GDM1 (cell line): ENCODE measurements around the gene UBR1.
"Not testable (repeated sequence)": the region's sequence is repeated elsewhere in the genome, so short reads cannot be mapped to it uniquely, and the experiment has no call there.

Experiments
- DNase-seq: peaks from one replicate; lab custom pipeline; 2025; lab: John Stamatoyannopoulos, UW

The UBR1 gene

DNA sequence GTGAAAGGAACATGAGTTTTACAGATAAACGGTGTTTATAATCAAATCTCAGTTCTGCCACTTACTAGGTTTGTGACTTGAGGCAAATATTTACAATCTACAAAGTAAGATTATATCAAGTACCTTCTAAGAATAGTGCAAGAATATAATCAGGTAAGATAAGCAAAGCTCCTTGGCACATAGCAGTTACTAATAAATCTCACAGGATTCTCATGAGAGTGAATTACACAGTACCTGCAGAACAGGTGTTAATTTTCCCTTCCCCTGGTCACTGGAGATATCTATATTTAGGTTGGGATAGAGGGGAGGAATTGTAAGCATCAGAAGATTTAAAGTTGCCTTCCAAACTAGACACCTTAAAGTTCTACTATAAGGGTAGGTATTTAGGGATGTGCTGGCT lies 53.0 kb downstream of the UBR1 start:
- DNase-seq: no peak

DNA sequence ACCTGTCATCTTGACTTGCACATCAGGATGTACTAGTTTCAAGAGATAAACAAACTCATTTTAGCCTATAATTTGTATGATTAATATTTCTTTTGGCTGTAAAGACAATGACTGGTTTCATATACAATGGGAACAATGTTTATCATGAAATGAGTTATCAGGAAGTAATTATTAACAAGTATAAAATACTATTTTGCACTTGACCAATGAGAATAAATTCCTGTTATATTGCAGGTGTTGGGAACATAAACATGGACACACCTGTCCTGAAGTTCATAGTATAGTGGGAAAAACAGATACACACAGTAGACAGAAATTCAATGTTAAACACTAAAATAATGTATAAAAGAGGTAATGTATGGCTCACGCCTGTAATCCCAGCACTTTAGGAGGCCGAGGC lies 56.9 kb downstream of the UBR1 start:
- DNase-seq: no peak

DNA sequence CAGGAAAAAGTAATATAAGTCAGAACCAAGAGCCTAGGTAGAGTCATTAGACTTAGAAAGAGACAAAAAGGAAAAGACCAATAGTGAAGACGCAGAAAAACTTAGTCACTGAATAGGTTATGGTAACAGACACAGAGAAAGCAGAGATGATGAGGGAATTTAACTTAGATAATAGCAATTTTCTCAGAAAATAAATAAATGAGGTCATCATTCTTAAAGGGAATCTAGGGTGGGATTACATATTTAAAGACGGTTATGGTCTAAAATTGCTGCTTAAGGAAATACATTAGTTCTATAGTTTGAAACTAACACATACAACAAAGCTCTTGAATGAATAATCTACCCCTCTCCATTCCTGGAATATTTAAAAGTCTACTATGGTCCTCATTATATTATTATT lies 59.4 kb downstream of the UBR1 start:
- no peak for DNase-seq

DNA sequence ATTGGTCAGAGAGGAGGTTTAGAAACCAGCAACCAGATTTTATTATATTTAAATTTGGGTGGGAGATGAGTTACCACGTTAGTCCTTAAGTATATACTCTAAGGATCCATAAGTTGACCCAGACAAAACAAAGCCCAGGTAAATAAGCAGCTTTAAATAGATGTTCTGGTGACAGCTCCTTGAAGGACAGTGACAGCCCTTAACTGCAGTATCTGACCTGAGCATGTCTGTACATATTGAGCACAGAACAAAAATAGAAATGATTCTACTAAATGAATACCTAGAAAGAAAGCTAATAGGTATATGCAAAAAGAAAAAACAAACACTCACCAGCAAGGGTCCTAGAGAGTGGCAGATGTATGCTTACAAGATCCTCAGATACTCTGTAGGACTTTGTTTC lies 63.0 kb downstream of the UBR1 start:
- no peak for DNase-seq

DNA sequence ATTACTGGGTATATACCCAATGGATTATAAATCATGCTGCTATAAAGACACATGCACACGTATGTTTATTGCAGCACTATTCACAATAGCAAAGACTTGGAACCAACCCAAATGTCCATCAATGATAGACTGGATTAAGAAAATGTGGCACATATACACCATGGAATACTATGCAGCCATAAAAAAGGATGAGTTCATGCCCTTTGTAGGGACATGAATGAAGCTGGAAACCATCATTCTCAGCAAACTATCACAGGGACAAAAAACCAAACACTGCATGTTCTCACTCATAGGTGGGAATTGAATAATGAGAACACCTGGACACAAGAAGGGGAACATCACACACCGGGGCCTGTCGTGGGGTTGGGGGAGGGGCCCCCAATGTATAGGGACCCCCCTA lies 64.8 kb downstream of the UBR1 start:
- not testable (repeated sequence) for DNase-seq

DNA sequence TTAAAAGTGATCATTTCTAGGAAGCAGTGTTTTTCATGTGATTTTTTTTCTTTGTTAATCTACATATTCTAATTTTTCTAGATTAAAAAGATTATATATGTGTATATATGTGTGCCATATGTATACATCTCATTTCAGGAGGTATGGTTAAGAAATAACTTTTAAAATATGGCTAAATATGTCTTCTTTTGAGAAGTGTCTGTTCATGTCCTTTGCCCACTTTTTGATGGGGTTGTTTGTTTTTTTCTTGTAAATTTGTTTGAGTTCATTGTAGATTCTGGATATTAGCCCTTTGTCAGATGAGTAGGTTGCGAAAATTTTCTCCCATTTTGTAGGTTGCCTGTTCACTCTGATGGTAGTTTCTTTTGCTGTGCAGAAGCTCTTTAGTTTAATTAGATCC lies 70.6 kb downstream of the UBR1 start:
- not testable (repeated sequence) for DNase-seq

DNA sequence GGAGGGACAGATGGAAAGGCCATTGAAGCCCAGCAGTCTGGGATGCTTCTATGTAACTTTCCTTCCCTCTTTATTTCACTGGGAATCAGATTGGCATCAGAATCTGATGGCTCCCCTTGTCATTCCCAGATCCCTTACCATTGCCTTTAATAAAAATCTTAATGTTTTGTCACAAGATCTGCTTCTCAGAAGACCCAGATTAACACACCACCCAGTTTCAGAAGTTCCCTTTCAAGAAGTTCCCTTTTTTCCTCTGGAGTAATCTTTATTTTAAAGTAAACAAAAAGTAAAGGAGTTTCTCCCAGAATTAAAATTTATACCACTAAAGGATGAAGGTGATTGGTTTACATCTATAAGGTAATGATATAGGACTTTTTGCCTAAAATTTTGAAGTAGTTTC lies 76.4 kb downstream of the UBR1 start:
- DNase-seq: no peak

DNA sequence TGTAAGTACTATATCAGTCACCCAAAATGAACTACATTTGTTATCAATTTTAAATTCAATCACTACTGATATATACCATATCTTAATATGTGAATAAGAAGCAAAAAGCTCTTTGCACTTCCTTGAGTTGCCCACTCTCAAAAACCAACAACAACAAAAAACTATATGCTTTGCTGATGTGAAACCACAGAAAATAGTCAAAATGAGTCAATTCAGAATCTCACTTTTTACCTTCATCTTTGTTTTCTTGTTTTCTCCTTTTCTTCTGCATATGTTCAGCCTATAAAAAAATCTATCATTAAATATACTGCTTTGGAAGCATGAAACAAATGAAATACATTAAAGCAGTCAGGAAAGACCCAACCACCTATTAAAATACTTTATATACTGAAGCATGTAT lies 80.7 kb downstream of the UBR1 start:
- no peak for DNase-seq

DNA sequence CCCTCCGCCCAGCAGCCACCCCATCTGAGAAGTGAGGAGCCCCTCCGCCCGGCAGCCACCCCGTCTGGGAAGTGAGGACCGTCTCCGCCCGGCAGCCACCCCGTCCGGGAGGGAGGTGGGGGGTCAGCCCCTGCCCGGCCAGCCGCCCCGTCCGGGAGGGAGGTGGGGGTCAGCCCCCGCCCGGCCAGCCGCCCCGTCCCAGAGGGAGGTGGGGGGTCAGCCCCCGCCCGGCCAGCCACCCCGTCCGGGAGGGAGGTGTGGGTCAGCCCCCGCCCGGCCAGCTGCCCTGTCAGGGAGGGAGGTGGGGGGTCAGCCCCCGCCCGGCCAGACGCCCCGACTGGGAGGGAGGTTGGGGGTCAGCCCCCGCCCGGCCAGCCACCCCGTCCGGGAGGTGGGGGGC lies 91.2 kb downstream of the UBR1 start:
- DNase-seq: not testable (repeated sequence)

DNA sequence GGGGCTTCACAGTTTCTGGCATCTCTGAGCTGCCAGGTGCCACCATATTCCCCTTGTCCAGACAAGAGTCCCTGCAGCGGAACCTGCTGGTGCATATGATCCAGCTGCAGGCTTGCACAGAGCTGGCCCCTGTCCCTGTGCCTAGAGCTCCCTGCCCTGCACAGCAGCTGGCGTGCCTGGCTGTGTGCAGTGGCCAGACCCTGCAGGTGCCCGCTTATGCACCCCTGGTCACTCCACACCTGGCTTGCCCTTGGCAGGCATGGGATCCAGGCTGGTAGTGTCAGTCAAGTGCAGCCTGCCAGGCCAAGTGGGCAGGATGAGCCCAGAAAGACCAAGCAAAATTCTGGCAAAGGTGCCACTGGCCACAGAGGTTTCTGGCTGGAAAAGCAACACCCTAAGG lies 96.6 kb downstream of the UBR1 start:
- no peak for DNase-seq

DNA sequence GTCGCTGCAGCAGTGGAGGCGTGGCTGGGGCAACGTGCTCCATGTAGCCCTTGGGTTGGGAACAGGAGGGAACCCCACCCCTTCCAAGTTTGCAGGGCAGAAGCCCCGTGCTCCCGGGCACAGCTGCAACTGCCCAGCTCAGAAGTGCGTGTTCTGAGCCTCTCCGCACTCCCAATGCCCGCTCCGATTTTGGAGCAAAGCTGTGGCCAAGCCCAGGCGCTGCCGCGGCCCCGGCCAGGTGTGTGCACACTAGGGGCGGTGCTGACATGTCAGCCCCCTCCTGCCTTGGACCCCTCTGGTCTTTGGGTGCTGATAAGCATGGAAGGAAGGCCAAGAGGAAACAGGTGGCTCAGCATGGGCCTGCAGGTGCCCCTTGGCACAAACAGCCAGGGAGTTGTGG lies 97.7 kb downstream of the UBR1 start:
- DNase-seq: no peak

DNA sequence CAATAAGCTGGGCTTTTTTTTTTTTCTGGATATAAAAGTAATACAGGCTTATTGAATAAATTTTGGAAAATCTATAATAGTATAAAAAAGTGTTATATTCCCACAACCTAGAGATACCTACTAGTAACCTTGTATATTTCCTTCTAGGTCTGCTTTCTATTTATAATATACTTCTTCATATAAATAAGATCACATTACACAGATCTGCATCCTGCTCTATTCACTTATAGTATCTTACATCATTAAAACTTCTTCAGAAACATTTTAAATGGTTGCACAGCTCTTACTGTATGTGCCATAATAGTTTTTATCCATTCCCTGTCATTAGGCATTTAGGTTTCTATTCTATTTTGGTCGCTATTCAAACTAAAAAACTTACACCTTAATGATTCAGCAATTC lies 98.3 kb downstream of the UBR1 start:
- no peak for DNase-seq

DNA sequence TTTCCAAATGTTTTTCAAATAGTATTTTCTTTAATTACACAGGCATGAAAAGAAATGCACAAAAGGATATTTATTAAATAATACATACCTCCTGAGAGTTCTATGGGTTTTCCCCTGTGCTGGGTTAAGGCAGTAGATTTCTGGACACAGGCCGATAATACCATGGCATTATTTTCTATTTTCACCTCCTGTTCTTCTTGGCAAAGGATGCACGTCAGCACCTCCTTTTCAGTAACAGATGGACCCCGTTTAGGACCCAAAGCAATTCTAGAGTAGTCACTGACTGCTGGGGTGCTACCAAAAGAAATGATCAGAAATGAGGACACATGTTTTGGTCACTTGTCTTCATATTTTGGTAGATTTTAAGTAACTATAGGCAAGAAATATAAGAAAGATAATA lies 98.8 kb downstream of the UBR1 start:
- no peak for DNase-seq

DNA sequence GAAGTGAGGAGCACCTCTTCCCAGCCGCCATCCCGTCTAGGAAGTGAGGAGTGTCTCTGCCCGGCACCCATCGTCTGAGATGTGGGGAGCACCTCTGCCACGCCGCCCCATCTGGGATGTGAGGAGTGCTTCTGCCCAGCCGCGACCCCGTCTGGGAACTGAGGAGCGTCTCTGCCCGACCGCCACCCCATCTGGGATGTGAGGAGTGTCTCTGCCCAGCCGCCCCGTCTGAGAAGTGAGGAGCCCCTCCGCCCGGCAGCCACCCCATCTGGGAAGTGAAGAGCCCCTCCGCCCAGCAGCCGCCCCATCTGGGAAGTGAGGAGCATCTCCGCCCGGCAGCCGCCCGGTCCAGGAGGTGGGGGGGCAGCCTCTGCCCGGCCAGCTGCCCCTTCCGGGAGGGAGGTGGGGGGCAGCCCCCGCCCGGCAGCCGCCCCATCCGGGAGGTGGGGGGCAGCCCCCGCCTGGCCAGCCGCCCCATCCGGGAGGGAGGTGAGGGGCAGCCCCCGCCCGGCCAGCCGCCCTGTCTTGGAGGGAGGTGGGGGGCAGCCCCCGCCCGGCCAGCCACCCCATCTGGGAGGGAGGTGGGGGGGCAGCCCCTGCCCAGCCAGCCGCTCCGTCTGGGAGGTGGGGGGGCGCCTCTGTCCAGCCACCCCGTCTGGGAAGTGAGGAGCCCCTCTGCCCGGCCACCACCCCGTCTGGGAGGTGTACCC lies 100.8 kb downstream of the UBR1 start:
- not testable (repeated sequence) for DNase-seq

DNA sequence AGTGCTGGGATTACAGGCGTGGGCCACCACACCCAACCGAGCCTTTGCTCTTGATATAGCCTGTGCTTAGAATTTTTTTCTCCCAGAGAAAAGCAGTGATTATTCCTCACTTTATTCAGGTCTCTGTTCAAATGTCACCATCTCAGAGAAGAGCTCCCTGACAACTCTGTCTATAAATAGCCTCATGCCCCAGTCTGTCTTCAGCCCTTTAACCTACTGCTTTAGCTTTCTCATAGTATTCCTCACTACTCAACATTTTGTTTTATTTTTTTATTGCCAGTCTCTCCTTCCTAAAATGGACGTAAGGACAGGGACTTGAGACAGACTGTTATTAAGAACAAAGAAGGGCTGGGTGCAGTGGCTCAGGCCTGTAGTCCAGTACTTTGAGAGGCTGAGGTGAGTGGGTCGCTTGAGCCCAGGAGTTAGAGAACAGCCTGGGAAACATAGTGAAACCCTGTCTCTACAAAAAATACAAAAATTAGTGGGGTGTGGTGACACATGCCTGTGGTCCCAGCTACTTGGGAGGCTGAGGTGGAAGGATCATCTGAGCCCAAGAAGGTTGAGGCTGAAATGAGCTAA lies 106.5 kb downstream of the UBR1 start:
- no peak for DNase-seq

DNA sequence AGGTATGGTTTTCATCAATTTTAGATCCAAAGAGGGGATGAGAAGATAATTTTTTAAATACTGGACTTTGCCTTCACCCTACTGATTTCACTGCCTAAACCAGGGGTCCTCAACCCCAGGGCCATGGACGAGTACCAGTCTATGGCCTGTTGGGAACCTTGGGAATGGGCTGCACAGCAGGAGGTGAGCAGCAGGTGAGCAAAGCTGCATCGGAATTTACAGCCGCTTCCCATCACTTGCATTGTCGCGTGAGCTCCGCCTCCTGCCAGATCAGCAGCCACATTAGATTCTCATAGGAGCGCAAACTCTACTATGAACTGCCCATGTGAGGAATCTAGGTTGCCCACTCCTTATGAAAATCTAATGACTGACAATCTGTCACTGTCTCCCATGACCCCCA lies 109.0 kb downstream of the UBR1 start:
- no peak for DNase-seq

DNA sequence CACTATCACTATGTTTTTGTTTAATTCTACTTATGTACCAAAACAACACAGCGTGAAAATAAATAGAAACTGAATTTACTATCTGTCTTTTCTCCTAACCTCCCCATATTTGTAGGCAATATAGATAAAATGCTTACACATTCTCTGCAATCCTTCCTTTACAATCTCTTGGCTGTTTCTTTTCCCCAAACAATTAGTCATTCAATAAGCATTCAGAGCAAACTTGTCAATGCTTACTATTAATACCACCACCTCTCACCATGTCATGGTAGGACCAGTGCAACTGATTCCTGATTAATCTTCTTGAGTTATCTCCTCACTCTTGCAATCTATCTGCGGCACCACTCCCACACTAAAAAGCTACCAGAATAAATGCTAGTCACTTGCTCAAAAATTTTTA lies 111.3 kb downstream of the UBR1 start:
- DNase-seq: no peak

DNA sequence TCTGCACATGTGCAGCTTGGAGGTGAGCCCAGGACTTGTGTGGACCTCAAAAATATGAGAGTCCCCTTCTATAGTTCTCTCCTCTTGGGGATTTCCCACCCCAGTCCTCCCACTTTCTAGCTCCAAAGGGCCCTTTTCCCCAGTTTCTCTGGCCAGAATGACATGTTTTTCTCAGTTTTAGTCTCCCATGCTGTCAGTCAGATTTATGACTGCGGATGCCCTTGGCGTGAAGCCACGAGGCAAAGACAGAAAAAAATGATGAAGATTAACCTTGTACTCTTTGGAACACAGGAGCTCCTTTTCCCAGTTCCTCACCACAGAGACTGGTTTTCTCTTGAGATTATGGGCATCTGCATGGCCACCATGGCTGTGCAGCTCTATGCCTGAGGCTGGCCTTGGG lies 113.2 kb downstream of the UBR1 start:
- no peak for DNase-seq

DNA sequence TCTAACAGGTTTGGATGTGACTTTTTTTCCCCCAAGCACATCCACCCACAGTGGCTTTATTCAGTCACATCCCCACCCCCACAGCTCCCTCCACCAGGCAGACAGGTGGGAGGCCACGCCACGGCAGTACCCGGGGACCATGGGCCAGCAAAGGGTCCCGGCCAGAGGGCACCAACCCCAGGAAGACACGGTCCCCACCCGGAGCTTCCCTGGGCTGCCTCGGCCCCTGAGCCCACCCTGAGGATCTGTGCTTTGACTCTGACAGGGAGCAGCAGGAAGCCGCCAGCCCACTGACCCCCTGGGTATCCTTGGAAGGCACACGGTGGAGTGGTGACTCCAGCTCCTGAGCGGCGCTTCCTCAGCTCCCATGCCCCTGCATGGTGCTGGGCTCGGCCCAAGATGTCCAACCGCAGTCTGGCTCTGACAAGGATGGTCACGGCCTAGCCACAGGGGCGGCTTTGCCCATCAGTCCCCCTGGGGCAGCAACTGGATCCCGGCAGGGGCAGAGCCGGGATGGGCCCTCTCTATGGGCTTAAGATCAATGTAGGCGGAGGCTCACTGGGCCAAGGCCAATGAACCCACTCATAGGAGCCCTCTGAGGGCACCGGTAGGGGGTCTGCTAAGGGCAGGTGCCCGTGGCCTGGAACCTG lies 119.0 kb downstream of the UBR1 start:
- no peak for DNase-seq

DNA sequence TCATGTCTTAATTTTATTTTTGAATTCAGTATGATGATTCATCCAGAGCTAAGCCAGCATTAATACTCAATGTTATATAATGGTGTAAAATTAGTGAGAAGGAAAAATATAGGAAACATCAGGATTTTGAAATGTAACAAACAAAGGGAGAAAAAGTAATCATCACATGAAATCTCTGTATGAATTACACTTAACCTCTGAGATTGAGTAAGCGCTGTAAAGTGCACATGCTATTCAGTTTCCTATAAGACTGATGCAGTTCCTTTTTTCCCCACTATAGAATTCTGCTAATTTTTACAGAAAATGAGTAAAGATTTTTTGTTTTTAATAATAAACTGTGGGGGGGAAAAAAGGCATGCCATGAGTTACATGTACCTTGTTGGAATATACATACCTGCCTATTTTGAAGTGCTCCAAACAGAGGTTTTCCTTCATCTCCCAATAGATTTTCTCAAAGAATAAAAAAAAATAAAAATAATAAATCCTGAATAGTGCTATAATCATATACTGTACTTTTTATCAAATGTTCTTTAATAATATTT lies 121.3 kb downstream of the UBR1 start:
- DNase-seq: no peak

DNA sequence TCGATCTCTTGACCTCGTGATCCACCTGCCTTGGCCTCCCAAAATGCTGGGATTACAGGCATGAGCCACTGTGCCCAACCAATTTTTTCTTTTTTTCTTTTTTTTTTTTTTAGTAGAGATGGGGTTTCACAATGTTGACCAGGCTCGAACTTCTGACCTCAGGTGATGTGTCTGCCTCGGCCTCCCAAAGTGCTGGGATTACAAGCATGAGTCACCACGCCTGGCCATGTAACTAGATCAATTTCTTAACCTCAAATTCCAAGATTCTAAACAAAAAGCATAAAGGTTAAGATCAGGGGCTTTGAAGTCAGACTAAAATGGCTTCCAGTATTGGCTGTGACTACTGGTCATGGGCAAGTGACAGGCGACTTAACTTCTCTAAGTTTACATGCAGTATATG lies 126.7 kb downstream of the UBR1 start:
- not testable (repeated sequence) for DNase-seq

DNA sequence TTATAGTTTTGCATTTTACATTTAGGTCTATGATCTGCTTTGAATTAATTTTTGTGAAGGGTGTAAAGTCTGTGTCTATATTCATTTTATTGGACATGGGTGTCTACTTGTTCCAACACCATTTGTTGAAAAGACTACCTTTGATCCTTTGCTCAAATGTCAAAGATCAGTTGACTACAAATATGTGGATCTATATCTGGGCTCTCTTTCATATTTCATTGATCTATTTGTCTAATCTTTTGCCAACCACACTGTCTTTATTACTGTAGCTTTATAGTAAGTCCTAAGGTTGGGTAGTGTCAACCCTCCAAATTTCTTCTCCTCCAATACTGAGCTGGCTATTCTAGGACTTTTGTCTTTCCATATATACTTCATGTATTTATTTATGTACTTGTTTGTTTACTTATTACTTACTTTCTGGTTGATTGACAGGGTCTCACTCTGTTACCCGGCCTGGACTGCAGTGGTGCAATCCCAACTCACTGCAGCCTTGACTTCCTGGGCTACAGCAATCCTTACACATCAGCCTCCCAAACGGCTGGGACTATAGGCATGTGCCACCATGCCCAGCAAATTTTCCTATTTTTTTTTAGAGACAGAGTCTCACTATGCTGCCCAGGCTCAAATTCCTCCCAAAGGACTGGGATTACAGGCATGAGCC lies 131.5 kb downstream of the UBR1 start:
- no peak for DNase-seq

DNA sequence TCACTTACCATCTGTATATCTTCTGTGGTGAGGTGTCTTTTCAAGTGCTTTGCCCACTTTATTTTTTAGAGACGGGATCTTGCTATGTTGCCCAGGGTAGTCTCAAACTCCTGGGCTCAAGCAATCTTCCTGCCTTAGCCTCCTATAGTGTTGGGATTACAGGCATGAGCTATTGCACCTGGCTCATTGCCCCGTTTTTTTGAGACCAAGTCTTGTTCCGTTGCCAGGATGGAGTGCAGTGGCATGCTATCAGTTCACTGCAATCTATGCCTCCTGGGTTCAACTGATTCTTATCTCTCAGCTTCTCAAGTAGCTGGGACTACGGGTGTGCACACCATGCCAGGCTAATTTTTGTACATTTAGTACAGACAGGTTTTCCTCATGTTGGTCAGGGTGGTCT lies 132.7 kb downstream of the UBR1 start:
- no peak for DNase-seq
